ENCODE results near the gene MEGF11.

- no peak for TF ChIP-seq POLR2A (IDR thresholded peaks at IDR 0.05)
- no peak for TF ChIP-seq POLR2AphosphoS5 (IDR thresholded peaks at IDR 0.05)
- no peak for TF ChIP-seq CTCF (IDR thresholded peaks at IDR 0.05 in 8 of 11, conservative IDR thresholded peaks at IDR 0.05 in 3 of 11)
Observed at GRCh38 chr15:66178531-66178910, 75.0 kb downstream of the MEGF11 start.
